ENCODE data around the gene ZNF624.
"Not testable (repeated sequence)": the region's sequence is repeated elsewhere in the genome, so short reads cannot be mapped to it uniquely, and the experiment has no call there.

The ZNF624 gene

DNA sequence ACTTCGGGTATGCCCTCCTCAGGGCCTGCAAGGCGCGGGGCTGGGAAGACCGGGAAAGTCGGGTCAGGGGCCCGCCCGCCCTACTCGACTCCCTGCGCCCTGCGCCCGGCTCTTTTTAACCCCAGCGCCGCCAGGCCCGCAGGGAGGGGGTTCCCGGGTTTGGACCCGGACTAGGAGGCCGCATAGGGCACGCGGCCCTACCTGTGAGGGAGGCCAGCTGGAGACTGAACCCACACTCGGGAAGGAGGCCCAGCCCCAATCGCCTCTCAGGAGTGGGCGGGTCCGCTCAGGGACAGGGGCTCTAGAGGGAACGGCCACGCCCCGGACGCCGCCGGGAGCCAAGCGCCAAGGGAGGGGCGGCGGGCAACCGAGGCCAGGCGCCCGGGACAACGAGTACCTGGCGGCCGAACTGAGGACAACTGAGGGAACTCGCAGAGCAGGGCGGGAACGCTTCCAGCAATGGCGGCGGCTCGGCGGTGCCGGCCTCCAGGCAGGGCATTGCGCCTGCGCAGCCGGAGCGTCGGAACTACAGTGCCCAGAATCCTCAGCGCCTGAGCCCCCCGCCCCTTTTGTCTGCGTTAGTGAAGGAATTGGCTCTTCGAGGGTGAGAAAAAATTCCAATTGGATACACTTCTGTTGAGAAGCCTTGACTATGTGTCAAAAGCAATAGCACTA is at the start of gene ZNF624:
Gene ZNF624 (minus strand): TSS at position 484 of the 675 bp plus-strand sequence.
- Histone ChIP-seq H3K27me3 (ENCODE audit: control insufficient read depth, insufficient read depth, low read length) (no peaks in the 10 kb centered on the region), H3K9me3 (ENCODE audit: control insufficient read depth, low read length) (no peaks in the 10 kb centered on the region), H3K9ac (ENCODE audit: low read length) (peak within 1 kb of the TSS; percentile 91), H3K4me3 (ENCODE audit: low read length) (peak within 1 kb of the TSS; percentile 75), H3K36me3 (ENCODE audit: control insufficient read depth, insufficient read depth, low read length) (no peaks in the 10 kb centered on the region), H3K4me1 (ENCODE audit: control insufficient read depth, insufficient read depth, low read length) (peaks cover 4% of the 10 kb centered on the region)

DNA sequence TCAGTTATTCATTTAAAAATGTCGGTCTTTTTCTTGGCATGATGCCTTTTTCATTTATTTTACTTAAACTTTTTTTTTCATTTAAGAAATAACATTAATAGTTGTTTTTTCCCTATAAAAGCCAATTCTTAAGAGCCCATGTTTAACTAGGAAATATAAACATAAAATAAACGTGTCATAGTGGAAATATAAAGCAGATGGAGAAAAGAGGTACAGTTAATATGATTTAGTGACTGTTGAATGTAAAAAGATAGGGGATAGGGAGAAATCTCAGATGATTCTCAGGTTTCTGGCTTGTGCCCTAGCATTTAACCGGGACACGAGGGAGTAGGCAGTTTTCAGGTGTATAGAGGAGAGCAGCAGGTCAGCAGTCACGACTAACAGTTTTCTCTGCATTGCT is 44.0 kb upstream of the ZNF624 start:
- H3K4me3 ChIP-seq (ENCODE audit: low read length); H3K27me3 ChIP-seq (ENCODE audit: control insufficient read depth, insufficient read depth, low read length); H3K36me3 ChIP-seq (ENCODE audit: control insufficient read depth, insufficient read depth, low read length); H3K4me1 ChIP-seq (ENCODE audit: control insufficient read depth, insufficient read depth, low read length); H3K9ac ChIP-seq (ENCODE audit: low read length); H3K9me3 ChIP-seq (ENCODE audit: control insufficient read depth, low read length): not testable (repeated sequence)

DNA sequence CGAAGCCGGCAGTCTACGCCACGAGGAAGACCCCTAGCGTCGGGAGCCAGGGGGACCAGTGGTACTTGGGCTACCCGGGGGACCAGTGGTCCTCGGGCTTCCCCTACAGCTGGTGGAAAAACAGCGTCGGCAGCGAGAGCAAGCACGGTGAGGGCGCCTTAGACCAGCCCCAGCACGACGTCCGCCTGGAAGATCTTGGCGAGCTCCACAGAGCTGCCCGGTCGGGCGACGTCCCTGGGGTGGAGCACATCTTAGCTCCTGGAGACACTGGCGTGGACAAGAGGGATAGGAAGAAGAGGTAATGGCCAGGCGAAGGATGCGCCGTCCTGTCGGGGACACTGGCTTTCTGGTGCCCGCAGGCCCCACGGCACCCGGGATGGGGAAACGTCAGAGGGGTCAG is 36.8 kb upstream of the ZNF624 start:
- H3K4me1 ChIP-seq (ENCODE audit: control insufficient read depth, insufficient read depth, low read length); H3K4me3 ChIP-seq (ENCODE audit: low read length); H3K9ac ChIP-seq (ENCODE audit: low read length); H3K36me3 ChIP-seq (ENCODE audit: control insufficient read depth, insufficient read depth, low read length); H3K27me3 ChIP-seq (ENCODE audit: control insufficient read depth, insufficient read depth, low read length); H3K9me3 ChIP-seq (ENCODE audit: control insufficient read depth, low read length): not testable (repeated sequence)

DNA sequence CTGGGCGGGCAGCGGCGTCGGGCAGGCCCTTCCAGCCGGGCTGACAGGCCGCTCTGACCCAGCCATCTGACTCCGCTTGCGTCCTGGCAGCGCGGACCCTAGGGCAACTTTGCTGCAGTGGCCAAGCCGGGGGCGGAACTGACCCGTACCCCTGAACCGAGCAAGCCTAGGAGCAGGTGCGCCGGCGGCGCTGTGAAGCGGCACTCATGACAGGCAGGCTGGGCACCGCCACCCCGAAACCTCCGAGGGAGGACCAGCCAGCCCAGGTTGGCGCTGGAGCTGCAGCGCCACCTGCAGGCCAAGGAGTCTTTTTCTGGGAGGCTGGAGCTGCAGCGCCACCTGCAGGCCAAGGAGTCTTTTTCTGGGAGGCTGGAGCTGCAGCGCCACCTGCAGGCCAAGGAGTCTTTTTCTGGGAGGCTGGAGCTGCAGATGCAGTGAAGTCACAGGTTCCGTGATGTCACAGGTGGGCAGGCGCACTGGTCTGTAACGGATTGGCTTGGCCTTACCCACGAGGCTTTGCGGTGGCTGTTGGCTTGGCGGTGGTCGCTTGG is 36.2 kb upstream of the ZNF624 start, which contains the start of gene CCDC144A:
Gene CCDC144A (plus strand): TSS at position 511 of the 551 bp plus-strand sequence. CDS start 160 bp downstream, outside the sequence.
- H3K27me3 ChIP-seq (ENCODE audit: control insufficient read depth, insufficient read depth, low read length); H3K9me3 ChIP-seq (ENCODE audit: control insufficient read depth, low read length); H3K9ac ChIP-seq (ENCODE audit: low read length); H3K4me1 ChIP-seq (ENCODE audit: control insufficient read depth, insufficient read depth, low read length); H3K4me3 ChIP-seq (ENCODE audit: low read length); H3K36me3 ChIP-seq (ENCODE audit: control insufficient read depth, insufficient read depth, low read length): not testable (repeated sequence)

DNA sequence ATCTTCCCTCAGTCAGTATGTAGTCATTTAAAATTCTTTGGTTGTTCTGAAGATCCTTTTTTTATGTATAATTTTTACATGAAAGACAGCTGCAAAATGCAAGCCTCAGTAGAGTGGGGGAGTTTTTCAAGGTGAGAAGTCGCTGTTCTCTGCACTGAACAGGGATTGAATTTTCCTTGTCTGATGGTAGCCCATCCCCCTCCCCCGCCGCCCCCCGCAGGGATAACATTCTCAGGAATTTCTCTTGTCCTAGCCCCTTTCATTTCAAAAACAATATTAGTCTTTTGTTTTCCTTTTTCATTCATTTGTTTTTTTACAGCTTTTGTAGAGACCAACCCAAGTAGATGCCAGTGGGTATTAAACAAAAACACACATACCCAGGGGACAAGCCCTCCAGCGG is 33.5 kb upstream of the ZNF624 start:
- H3K4me1 ChIP-seq (ENCODE audit: control insufficient read depth, insufficient read depth, low read length); H3K27me3 ChIP-seq (ENCODE audit: control insufficient read depth, insufficient read depth, low read length); H3K9me3 ChIP-seq (ENCODE audit: control insufficient read depth, low read length); H3K4me3 ChIP-seq (ENCODE audit: low read length); H3K9ac ChIP-seq (ENCODE audit: low read length); H3K36me3 ChIP-seq (ENCODE audit: control insufficient read depth, insufficient read depth, low read length): not testable (repeated sequence)

DNA sequence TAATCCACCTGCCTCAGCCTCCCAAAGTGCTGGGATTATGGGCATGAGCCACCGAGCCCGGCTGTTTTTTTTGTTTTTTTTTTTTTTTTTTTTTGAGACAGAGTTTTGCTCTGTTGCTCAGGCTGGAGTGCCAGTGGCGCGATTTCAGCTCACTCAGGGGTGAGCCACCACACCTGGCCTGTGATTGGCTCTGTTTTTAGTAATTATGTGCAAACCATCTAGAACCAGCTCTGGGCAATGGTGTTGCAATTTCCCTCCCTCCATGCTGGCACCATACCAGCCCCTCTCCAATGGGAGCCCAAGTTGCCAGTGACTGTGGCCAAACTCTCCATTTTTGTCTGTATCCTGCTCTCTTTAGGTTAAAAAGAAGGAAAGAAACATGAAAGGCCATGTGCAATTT is 32.4 kb upstream of the ZNF624 start:
- H3K36me3 ChIP-seq (ENCODE audit: control insufficient read depth, insufficient read depth, low read length); H3K27me3 ChIP-seq (ENCODE audit: control insufficient read depth, insufficient read depth, low read length); H3K9ac ChIP-seq (ENCODE audit: low read length); H3K4me3 ChIP-seq (ENCODE audit: low read length); H3K4me1 ChIP-seq (ENCODE audit: control insufficient read depth, insufficient read depth, low read length); H3K9me3 ChIP-seq (ENCODE audit: control insufficient read depth, low read length): not testable (repeated sequence)

DNA sequence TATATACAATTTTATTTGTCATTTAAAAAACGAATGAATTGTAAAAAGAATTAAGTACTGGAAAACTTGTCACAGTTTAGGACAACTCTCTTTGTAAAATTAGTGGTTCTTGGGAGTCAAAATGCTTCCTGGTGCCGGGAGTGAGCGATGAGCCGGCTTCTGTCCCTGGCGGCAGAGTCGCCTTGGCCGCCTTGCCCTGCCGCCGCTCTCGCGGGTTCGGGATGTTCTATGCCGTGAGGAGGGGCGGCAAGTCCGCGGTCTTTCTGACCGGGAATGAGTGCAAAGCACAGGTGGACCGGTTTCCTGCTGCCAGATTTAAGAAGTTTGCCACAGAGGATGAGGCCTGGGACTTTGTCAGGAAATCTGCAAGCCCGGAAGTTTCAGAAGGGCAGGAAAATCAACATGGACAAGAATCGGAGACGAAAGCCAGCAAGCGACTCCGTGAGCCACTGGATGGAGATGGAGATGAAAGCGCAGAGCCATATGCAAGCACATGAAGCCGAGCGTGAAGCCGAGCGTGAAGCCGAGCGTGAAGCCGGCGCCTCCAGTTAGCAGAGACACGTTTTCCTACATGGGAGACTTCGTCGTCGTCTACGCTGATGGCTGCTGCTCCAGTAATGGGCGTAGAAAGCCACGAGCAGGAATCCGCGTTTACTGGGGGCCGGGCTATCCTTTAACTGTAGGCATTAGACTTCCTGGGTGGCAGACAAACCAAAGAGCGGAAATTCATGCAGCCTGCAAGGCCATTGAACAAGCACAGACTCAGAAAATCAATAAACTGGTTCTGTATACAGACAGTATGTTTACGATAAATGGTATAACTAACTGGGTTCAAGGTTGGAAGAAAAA is 29.9 kb upstream of the ZNF624 start:
- not testable (repeated sequence) for H3K4me3 ChIP-seq (ENCODE audit: low read length); H3K9ac ChIP-seq (ENCODE audit: low read length); H3K36me3 ChIP-seq (ENCODE audit: control insufficient read depth, insufficient read depth, low read length); H3K9me3 ChIP-seq (ENCODE audit: control insufficient read depth, low read length); H3K27me3 ChIP-seq (ENCODE audit: control insufficient read depth, insufficient read depth, low read length); H3K4me1 ChIP-seq (ENCODE audit: control insufficient read depth, insufficient read depth, low read length)

DNA sequence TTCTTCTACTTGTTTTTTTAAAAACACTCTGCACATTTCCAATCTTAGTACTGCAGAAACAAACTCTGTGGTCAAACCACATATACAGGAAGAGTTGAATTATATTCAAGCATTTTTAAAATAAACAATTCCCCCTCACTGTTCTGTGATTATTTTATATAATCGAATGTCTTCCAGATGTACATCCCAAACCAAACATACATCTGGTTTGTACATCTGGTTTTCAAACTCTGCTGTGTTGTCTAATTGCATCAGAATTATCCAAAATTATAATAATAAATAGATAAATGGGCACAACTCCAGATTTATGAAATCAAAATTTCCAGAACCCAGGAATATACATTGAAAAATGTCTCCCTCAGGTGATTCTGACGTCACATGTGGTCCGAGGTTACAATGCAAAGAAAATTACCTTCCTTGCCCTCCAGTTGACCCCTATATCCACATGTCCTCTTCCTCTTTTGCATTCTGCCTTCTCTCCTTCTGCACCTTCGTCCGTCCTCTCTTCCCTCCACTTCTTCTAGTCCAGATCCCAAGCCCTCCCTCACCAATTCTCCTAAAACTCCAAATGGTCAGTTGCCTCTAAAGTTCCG is 23.1 kb upstream of the ZNF624 start:
- Histone ChIP-seq H3K9ac (ENCODE audit: low read length) (no peak overlapping the region), H3K9me3 (ENCODE audit: control insufficient read depth, low read length) (no peaks in the 10 kb centered on the region), H3K4me3 (ENCODE audit: low read length) (no peak overlapping the region), H3K4me1 (ENCODE audit: control insufficient read depth, insufficient read depth, low read length) (no peaks in the 10 kb centered on the region), H3K36me3 (ENCODE audit: control insufficient read depth, insufficient read depth, low read length) (no peaks in the 10 kb centered on the region), H3K27me3 (ENCODE audit: control insufficient read depth, insufficient read depth, low read length) (no peaks in the 10 kb centered on the region)

DNA sequence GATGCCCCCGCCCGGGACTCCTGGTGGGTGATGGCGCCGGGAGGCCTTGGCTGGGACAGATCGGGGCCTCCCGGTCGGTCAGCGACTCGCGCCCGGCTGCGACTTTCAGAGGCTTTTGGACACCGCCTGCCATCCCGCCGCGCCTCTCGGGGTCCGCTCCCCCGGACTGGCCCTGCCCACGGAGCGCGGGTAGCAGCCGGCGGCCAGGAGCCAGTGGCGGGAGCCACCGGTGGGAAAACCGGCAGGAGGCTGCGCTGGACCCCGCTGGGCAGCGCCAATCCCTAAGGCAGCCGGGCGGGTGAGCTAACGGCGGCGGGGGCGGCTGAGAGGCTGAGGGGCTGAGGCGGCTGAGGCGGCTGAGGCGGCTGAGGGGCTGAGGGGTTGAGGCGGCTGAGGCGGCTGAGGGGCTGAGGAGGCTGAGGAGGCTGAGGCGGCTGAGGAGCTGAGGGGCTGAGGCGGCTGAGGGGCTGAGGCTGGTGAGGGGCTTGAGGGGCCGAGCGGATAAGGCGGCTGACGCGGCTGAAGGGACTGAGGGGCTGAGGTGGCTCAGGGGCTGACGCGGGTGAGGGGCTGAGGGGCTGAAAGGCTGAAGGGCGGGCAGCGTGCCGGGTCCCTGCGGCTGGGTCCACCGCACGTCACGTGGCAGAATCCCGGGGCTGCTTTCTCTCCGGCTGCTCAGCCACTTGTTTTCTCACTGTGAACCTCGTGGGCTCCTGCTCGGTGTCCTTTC is 13.4 kb upstream of the ZNF624 start:
- H3K4me1 ChIP-seq (ENCODE audit: control insufficient read depth, insufficient read depth, low read length); H3K9me3 ChIP-seq (ENCODE audit: control insufficient read depth, low read length); H3K36me3 ChIP-seq (ENCODE audit: control insufficient read depth, insufficient read depth, low read length); H3K4me3 ChIP-seq (ENCODE audit: low read length); H3K9ac ChIP-seq (ENCODE audit: low read length): not testable (repeated sequence)
- H3K27me3 ChIP-seq (ENCODE audit: control insufficient read depth, insufficient read depth, low read length), result peaks cover 29% of the 10 kb centered on the region

DNA sequence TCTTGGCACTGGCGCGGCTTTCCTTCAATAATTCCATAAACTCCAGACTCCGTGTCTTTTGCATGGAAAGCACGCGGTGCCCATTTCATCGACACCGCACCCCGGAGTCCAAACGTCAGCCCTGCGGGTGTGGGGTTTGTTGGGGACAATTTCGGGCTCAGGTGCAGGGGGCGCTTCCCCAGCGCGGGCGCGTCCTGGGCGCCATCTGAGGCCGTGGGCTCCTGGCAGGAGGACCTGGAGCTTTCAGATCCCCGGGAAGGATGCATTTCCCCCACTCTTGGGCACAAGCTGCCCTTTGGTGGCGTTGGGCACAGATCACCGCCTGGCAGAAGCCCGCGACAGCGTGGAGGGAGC is 12.9 kb upstream of the ZNF624 start:
- H3K4me1 ChIP-seq (ENCODE audit: control insufficient read depth, insufficient read depth, low read length); H3K36me3 ChIP-seq (ENCODE audit: control insufficient read depth, insufficient read depth, low read length); H3K9me3 ChIP-seq (ENCODE audit: control insufficient read depth, low read length); H3K9ac ChIP-seq (ENCODE audit: low read length); H3K4me3 ChIP-seq (ENCODE audit: low read length): not testable (repeated sequence)
- H3K27me3 ChIP-seq (ENCODE audit: control insufficient read depth, insufficient read depth, low read length), result peaks cover 29% of the 10 kb centered on the region

DNA sequence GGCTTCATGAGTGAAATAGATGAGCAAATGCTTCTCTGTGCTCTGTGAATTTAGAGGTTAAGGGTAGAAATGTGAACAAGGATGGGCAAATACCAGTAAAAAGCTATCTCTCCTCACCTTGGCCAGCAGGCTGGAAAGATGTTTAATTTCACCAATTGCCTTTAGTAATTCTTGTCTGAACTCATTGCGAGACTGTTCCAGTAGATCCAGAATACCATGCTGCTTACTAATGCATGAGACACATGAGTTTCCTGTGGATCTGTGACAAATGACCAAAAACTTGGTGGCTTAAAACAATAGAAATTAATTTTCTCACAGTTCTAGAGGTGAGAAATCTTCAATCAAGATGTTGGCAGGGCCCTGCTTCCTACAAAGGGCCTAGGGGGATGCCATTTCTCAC is 9.3 kb upstream of the ZNF624 start:
- H3K4me1 ChIP-seq (ENCODE audit: control insufficient read depth, insufficient read depth, low read length), result no peaks in the 10 kb centered on the region
- no peak overlapping the region for H3K9ac ChIP-seq (ENCODE audit: low read length)
- no peak overlapping the region for H3K4me3 ChIP-seq (ENCODE audit: low read length)
- peaks cover 20% of the 10 kb centered on the region for H3K27me3 ChIP-seq (ENCODE audit: control insufficient read depth, insufficient read depth, low read length)
- no peaks in the 10 kb centered on the region for H3K36me3 ChIP-seq (ENCODE audit: control insufficient read depth, insufficient read depth, low read length)
- no peaks in the 10 kb centered on the region for H3K9me3 ChIP-seq (ENCODE audit: control insufficient read depth, low read length)

DNA sequence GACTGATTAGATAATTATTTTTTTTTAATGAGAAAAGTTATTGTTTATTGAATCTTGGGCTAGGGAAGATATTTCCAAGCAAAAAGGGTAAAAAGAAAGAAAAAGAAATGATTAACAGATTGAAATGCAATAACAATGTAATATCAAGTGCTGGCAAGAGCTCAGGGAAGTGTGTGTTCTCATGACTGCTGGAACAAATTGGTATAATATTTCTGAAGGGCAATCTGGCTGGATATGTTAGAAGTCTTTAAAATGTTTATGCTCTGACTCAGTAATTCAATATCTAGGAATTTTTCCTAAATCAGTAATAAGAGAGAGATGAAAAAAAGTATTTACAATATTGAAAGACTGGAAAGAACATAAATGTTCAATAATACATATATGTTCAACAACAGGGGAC is 7.6 kb upstream of the ZNF624 start:
- Histone ChIP-seq H3K4me3 (ENCODE audit: low read length) (no peak overlapping the region), H3K4me1 (ENCODE audit: control insufficient read depth, insufficient read depth, low read length) (no peaks in the 10 kb centered on the region), H3K9me3 (ENCODE audit: control insufficient read depth, low read length) (no peaks in the 10 kb centered on the region), H3K9ac (ENCODE audit: low read length) (no peak overlapping the region), H3K27me3 (ENCODE audit: control insufficient read depth, insufficient read depth, low read length) (peaks cover 9% of the 10 kb centered on the region), H3K36me3 (ENCODE audit: control insufficient read depth, insufficient read depth, low read length) (no peaks in the 10 kb centered on the region)
